ENCODE results near the gene INPP5D.

- no peak for TF ChIP-seq CTCF (IDR thresholded peaks at IDR 0.05)
- no peak for TF ChIP-seq USF2 (IDR thresholded peaks at IDR 0.05)
- no peak for TF ChIP-seq KDM1A (IDR thresholded peaks at IDR 0.05; ENCODE audit: low read depth)
Measured at GRCh38 chr2:233034091-233034882, 25.9 kb upstream of the INPP5D start.

Data from A549 (cell line).